SK-N-SH (cell line): ENCODE data around the gene HOXB6. TPM values are rescaled to one million over a fixed set of nuclear protein-coding genes. Genes with fewer than 3 reads are reported as not detected.

Experiments
- CTCF ChIA-PET: fragments of 300-600, 350-600 bp; formaldehyde crosslinking; extraction: SDS; loops from one replicate; lab custom pipeline; 2021; lab: Yijun Ruan, JAX
- POLR2A ChIA-PET: fragments of 350-600 bp; sonication (Branson Sonifier 250); formaldehyde crosslinking; extraction: SDS; loops from one replicate; lab custom pipeline; 2020; ENCODE audit warnings: antibody characterized with exemption, inconsistent platforms; lab: Yijun Ruan, JAX
- DNase-seq: peaks from one replicate; pipeline ENCODE4 v3.0.0; 2012
- H2AFZ ChIP-seq: fragments of 200-600 bp; sonication (generic); 2 replicates; pipeline ENCODE4 v1.8.1; 2016; ENCODE audit warnings: antibody characterized with exemption, mild to moderate bottlenecking, low read depth
- H3F3A ChIP-seq: fragments of 200-600 bp; sonication (generic); replicated peaks from 2 replicates; pipeline ENCODE3; 2016; ENCODE audit warnings: antibody characterized with exemption, mild to moderate bottlenecking; ENCODE audit not compliant: insufficient read depth
- H3K27ac ChIP-seq, 2 experiments: fragments of 200-500 bp in 1 of 2; fragments of 200-600 bp in 1 of 2; sonication (Bioruptor generic) in 1 of 2; sonication (generic), shearing (Covaris generic) in 1 of 2; 2 replicates each; pipeline versions ENCODE4 v1.5.1 to v1.6.1; 2014 to 2016; ENCODE audit warnings: low read depth in 2 of 2, inconsistent platforms in 1 of 2, low read length in 1 of 2, mild to moderate bottlenecking in 1 of 2, mixed read lengths in 1 of 2
- H3K27me3 ChIP-seq: fragments of 200-600 bp; sonication (generic), shearing (Covaris generic); 2 replicates; pipeline ENCODE4 v1.6.1; 2016; ENCODE audit warnings: mixed run types; ENCODE audit not compliant: insufficient read depth
- H3K36me3 ChIP-seq, 2 experiments: fragments of 200-500 bp in 1 of 2; fragments of 200-600 bp in 1 of 2; sonication (Bioruptor generic) in 1 of 2; sonication (generic) in 1 of 2; replicated peaks in 1 of 2; 2 replicates each; pipeline versions ENCODE3 to v1.5.1; 2014 to 2016; ENCODE audit warnings: low read length in 1 of 2, mild to moderate bottlenecking in 1 of 2; ENCODE audit not compliant: insufficient read depth in 2 of 2, control insufficient read depth in 1 of 2
- H3K4me1 ChIP-seq, 2 experiments: fragments of 200-500 bp in 1 of 2; fragments of 200-600 bp in 1 of 2; sonication (Bioruptor generic) in 1 of 2; sonication (generic), shearing (Covaris generic) in 1 of 2; 2 replicates each; pipeline versions ENCODE4 v1.5.1 to v1.6.1; 2014 to 2016; ENCODE audit warnings: low read depth in 1 of 2, low read length in 1 of 2, mixed run types in 1 of 2; ENCODE audit not compliant: insufficient read depth in 2 of 2, control insufficient read depth in 1 of 2
- H3K4me2 ChIP-seq: fragments of 200-600 bp; sonication (generic), shearing (Covaris generic); 2 replicates; pipeline ENCODE4 v1.6.1; 2017; ENCODE audit warnings: mixed run types
- H3K4me3 ChIP-seq, 2 experiments: fragments of 200-500 bp in 1 of 2; fragments of 200-600 bp in 1 of 2; sonication (Bioruptor generic) in 1 of 2; sonication (generic), shearing (Covaris generic) in 1 of 2; 2 replicates each; pipeline versions ENCODE4 v1.5.1 to v1.8.1; 2014 to 2016; ENCODE audit warnings: low read depth in 2 of 2, inconsistent platforms in 1 of 2, low read length in 1 of 2, mild to moderate bottlenecking in 1 of 2, mixed read lengths in 1 of 2, moderate library complexity in 1 of 2
- H3K79me2 ChIP-seq: fragments of 200-600 bp; sonication (generic); 2 replicates; pipeline ENCODE4 v1.8.1; 2017; ENCODE audit warnings: mild to moderate bottlenecking; ENCODE audit not compliant: insufficient read depth
- H3K9ac ChIP-seq: fragments of 200-600 bp; sonication (generic); 2 replicates; pipeline ENCODE4 v1.6.1; 2017; ENCODE audit warnings: mixed run types
- H3K9me2 ChIP-seq: fragments of 200-600 bp; sonication (generic); 2 replicates; pipeline ENCODE4 v1.6.1; 2017; ENCODE audit warnings: mixed run types
- H3K9me3 ChIP-seq: fragments of 200-600 bp; sonication (generic); 2 replicates; pipeline ENCODE4 v1.6.1; 2017; ENCODE audit warnings: mixed run types, mild to moderate bottlenecking, moderate library complexity
- H4K20me1 ChIP-seq: fragments of 200-600 bp; sonication (generic); 2 replicates; pipeline ENCODE4 v1.6.1; 2017; ENCODE audit warnings: mild to moderate bottlenecking, mixed run types; ENCODE audit not compliant: insufficient read depth
- EP300 ChIP-seq, 2 experiments: IDR thresholded peaks; 2 replicates each; pipeline versions ENCODE4 v1.4.0 to v1.6.1; 2012; ENCODE audit warnings: borderline replicate concordance in 1 of 2, low read depth in 1 of 2, low read length in 1 of 2
- FOSL2 ChIP-seq: IDR thresholded peaks from 2 replicates; pipeline ENCODE4 v1.4.0; 2012; ENCODE audit warnings: low read depth, mild to moderate bottlenecking, moderate library complexity, borderline replicate concordance
- FOXJ3 ChIP-seq: sonication (generic); formaldehyde crosslinking; IDR thresholded peaks from 2 replicates; pipeline ENCODE4 v1.5.1; 2020; ENCODE audit warnings: mild to moderate bottlenecking, missing genetic modification reagents
- FOXM1 ChIP-seq: IDR thresholded peaks from 2 replicates; pipeline ENCODE4 v1.4.0; 2012; ENCODE audit warnings: low read depth, mild to moderate bottlenecking
- MEF2A ChIP-seq: IDR thresholded peaks from 2 replicates; pipeline ENCODE4 v1.4.0; 2012; ENCODE audit warnings: low read depth, borderline replicate concordance
- MXI1 ChIP-seq: IDR thresholded peaks from 2 replicates; pipeline ENCODE4 v1.6.1; 2012; ENCODE audit warnings: mild to moderate bottlenecking, low read depth, low read length, improper control_type of control experiment
- RAD21 ChIP-seq: IDR thresholded peaks from 2 replicates; pipeline ENCODE4 v1.6.1; 2012; ENCODE audit warnings: mild to moderate bottlenecking, low read length
- RCOR1 ChIP-seq: fragments of 150-350 bp; IDR thresholded peaks from 2 replicates; pipeline ENCODE4 v1.6.1; 2017; ENCODE audit warnings: antibody characterized with exemption, low read length
- REST ChIP-seq: IDR thresholded peaks from 2 replicates; pipeline ENCODE4 v1.6.1; 2012; ENCODE audit warnings: mild to moderate bottlenecking, low read depth, low read length, moderate library complexity
- RFX5 ChIP-seq: IDR thresholded peaks from 2 replicates; pipeline ENCODE4 v1.6.1; 2012; ENCODE audit warnings: mild to moderate bottlenecking, improper control_type of control experiment, low read length
- SMC3 ChIP-seq: IDR thresholded peaks from 2 replicates; pipeline ENCODE4 v1.6.1; 2012; ENCODE audit warnings: low read depth, low read length, improper control_type of control experiment
- TAF1 ChIP-seq: IDR thresholded peaks from 2 replicates; pipeline ENCODE4 v1.6.1; 2012; ENCODE audit warnings: low read depth, mild to moderate bottlenecking, low read length, moderate library complexity, borderline replicate concordance
- TCF12 ChIP-seq: IDR thresholded peaks from 2 replicates; pipeline ENCODE4 v1.4.0; 2012
- USF1 ChIP-seq: IDR thresholded peaks from 2 replicates; pipeline ENCODE4 v1.4.0; 2012; ENCODE audit warnings: low read depth, borderline replicate concordance
- YY1 ChIP-seq: IDR thresholded peaks from 2 replicates; pipeline ENCODE4 v1.4.0; 2012; ENCODE audit warnings: low read depth, mild to moderate bottlenecking
- WGBS: methylation state at CpG from one replicate; pipeline ENCODE4 v1.1.6; 2017; ENCODE audit warnings: low lambda C conversion rate; 5-methylcytosine and 5-hydroxymethylcytosine counted together
- polyA plus RNA-seq, 3 experiments: library from polyadenylated mRNA; depleted of rRNA; stranded (reverse); fragments of >200 nt; gene quantifications; 2 replicates each; pipeline ENCODE4 v1.2.3, GENCODE V29; 2012
- TF ChIP-seq, protein P1 (sequence below): IDR thresholded peaks from 2 replicates; pipeline ENCODE4 v1.4.0; 2012; ENCODE audit warnings: low read depth
- TF ChIP-seq, protein P2 (sequence below): fragments of 150-350 bp; IDR thresholded peaks from 2 replicates; pipeline ENCODE4 v1.6.1; 2016; ENCODE audit warnings: mild to moderate bottlenecking, low read depth, low read length
- TF ChIP-seq, protein P3 (sequence below): fragments of 150-350 bp; IDR thresholded peaks from 2 replicates; pipeline ENCODE4 v1.6.1; 2017; ENCODE audit warnings: antibody characterized with exemption, low read length, low read depth, borderline replicate concordance

Gene HOXB6
- polyA plus RNA-seq, 1 of the 3 experiments (the other 2 are of a cell fraction): not detected

DNA sequence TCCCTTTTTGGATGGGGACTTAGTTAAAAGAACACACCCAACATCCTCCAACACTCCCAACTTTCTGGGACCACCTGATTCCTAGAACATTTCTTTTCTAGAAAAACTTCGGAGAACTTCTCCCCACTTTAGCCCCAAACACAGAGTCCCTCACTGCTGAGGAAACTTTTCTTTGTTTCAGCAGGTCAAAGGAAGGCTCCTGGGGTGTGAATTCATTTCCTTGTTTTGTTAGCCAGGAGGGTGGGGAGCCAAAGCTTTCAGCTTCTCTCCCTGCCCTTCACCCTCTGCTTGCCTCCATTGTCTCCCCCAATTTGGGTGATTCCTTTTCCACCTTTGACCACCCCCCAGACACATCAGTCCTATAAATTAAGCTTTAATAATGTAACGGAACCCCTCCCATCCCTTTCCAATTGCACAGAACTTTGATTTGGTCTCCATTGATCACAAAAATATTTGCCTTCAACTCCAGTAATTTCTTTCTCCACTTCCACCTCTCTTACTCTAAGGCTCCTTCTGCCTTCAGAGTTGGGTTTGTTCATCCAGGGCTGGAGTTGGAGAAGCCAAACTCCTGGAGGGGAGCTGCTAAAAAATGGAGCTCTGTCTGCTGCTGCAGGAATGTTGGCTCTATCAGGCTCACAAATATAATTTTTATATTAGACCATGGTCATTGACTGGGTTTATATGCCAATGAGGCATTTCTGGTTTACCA lies 37.0 kb downstream of the HOXB6 start (continued):
- no peak for TF ChIP-seq MEF2A
- no peak for TF ChIP-seq TCF12
- TF ChIP-seq FOXJ3 (CRISPR knock-in tag): no peak
- TF ChIP-seq FOSL2: no peak
- TF ChIP-seq, protein P1, sequence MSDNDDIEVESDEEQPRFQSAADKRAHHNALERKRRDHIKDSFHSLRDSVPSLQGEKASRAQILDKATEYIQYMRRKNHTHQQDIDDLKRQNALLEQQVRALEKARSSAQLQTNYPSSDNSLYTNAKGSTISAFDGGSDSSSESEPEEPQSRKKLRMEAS: no peak

DNA sequence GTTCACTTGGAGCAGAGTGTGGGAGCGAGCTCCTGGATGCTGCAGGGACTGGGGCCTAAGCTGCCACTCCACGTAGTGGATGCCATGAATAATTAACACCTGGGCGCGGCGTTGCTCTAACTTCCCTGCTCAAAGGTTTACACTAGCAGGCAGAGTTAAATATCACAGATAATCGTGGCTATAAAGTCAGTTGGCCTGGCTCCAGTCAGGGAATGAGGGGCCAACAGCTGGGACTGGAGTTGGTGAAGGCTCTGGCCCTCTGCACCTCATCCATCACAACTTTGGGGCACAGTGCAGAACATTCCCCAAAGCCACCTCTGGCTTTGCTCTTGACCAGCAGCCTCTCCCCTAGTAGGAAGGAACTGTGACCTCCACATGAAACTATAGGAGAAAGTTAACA lies 37.6 kb downstream of the HOXB6 start:
- Histone ChIP-seq H3K9ac (no peak overlapping the region), H3K36me3 (no peaks in the 10 kb centered on the region), H3K4me1 (peaks cover 0 to 2% of the 10 kb centered on the region in 2 experiments; a peak in 1 of 4 replicates), H3K4me2 (no peak overlapping the region), H2AFZ (no peak overlapping the region), H3K27ac (no peak overlapping the region), H3K27me3 (peaks cover 97% of the 10 kb centered on the region), H3K9me2 (no peaks in the 10 kb centered on the region), H3K79me2 (no peaks in the 10 kb centered on the region), H3F3A (no peaks in the 10 kb centered on the region), H4K20me1 (0 out of 2 replicates have a peak, but pooled peaks cover 6% of the 10 kb centered on the region), H3K4me3 (no peak overlapping the region), H3K9me3 (no peaks in the 10 kb centered on the region)
- DNase-seq: no peak
- CTCF ChIA-PET: no interaction called here
- POLR2A ChIA-PET: no interaction called here
- TF ChIP-seq RFX5 (no peak), TAF1 (no peak), EP300 (IDR thresholded peaks at IDR 0.05; ENCODE audit: borderline replicate concordance in 1 of 2, low read depth in 1 of 2, low read length in 1 of 2) (no peak), REST (no peak), MXI1 (no peak), SMC3 (no peak), TCF12 (no peak), FOSL2 (no peak), RCOR1 (no peak), RAD21 (no peak), YY1 (no peak), USF1 (no peak), FOXM1 (no peak)
- TF ChIP-seq, protein P2, sequence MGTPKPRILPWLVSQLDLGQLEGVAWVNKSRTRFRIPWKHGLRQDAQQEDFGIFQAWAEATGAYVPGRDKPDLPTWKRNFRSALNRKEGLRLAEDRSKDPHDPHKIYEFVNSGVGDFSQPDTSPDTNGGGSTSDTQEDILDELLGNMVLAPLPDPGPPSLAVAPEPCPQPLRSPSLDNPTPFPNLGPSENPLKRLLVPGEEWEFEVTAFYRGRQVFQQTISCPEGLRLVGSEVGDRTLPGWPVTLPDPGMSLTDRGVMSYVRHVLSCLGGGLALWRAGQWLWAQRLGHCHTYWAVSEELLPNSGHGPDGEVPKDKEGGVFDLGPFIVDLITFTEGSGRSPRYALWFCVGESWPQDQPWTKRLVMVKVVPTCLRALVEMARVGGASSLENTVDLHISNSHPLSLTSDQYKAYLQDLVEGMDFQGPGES: no peak
- TF ChIP-seq, protein P3, sequence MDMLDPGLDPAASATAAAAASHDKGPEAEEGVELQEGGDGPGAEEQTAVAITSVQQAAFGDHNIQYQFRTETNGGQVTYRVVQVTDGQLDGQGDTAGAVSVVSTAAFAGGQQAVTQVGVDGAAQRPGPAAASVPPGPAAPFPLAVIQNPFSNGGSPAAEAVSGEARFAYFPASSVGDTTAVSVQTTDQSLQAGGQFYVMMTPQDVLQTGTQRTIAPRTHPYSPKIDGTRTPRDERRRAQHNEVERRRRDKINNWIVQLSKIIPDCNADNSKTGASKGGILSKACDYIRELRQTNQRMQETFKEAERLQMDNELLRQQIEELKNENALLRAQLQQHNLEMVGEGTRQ: no peak
- TF ChIP-seq, protein P1: no peak
- WGBS: 24% methylated on average over 6 of the region's 6 CpGs
